Uterus (tissue), 4 donors: ENCODE measurements around the gene TBX2. TPM values are rescaled to one million over a fixed set of nuclear protein-coding genes. Genes with fewer than 3 reads are reported as not detected.

Source experiments
- DNase-seq, 2 donors: peaks; one replicate each; pipeline ENCODE4 v3.0.0-alpha.2; 2019 to 2020
- H3K27ac ChIP-seq, 2 donors: fragments of 200-600 bp; sonication (generic); 1 replicate in 1 of 2; 2 replicates in 1 of 2; pipeline ENCODE4 v1.5.1; 2016 to 2018
- H3K27me3 ChIP-seq, 2 donors: fragments of 200-600 bp; sonication (generic); one replicate each; pipeline ENCODE4 v1.5.1; 2018 to 2019; ENCODE audit warnings: control low read depth in 1 of 2
- H3K36me3 ChIP-seq, 2 donors: fragments of 200-600 bp; sonication (generic); one replicate each; pipeline ENCODE4 v1.5.1; 2019; ENCODE audit warnings: control low read depth in 1 of 2
- H3K4me1 ChIP-seq, 2 donors: fragments of 200-600 bp; sonication (generic); one replicate each; pipeline ENCODE4 v1.5.1; 2018 to 2019; ENCODE audit warnings: control low read depth in 1 of 2
- H3K4me3 ChIP-seq, 2 donors: fragments of 200-600 bp; sonication (generic); 1 replicate in 1 of 2; 2 replicates in 1 of 2; pipeline ENCODE4 v1.5.1; 2018 to 2019; ENCODE audit warnings: mild to moderate bottlenecking in 1 of 2
- H3K9me3 ChIP-seq, 2 donors: fragments of 200-600 bp; sonication (generic); one replicate each; pipeline ENCODE4 v1.5.1; 2019; ENCODE audit warnings: control low read depth in 1 of 2
- CTCF ChIP-seq, 4 experiments: fragments of 200-600 bp in 2 of 4; fragments of 450-650 bp in 2 of 4; sonication (generic) in 2 of 4; IDR thresholded peaks; one replicate each; pipeline ENCODE4 v1.5.1; 2016 to 2019; ENCODE audit warnings: antibody characterized with exemption in 4 of 4, mild to moderate bottlenecking in 2 of 4, moderate library complexity in 1 of 4
- POLR2A ChIP-seq, 2 donors: fragments of 450-650 bp; IDR thresholded peaks; one replicate each; pipeline ENCODE4 v1.6.1; 2016; ENCODE audit warnings: antibody characterized with exemption in 2 of 2, mild to moderate bottlenecking in 1 of 2, moderate library complexity in 1 of 2
- intact Hi-C: fragments of 100-400 bp; cut with DNase I; formaldehyde crosslinking; loops from one replicate; pipeline ENCODE4 v1.15.1; 2023; ENCODE audit warnings: low total_unique reads
- total RNA-seq, 4 donors: library from RNA; depleted of rRNA in 3 of 4; stranded (reverse); fragments of >200 nt in 3 of 4; gene quantifications; one replicate each; pipeline versions ENCODE4 v1.1.0 to v1.2.4, GENCODE V29; 2014 to 2023
- donor health status: DM: yes; HTN: yes; CAD: no.

TBX2 gene
- total RNA-seq, 4 donors from 2014 or later = 0.29 to 40.5 (median 27.4) TPM

DNA sequence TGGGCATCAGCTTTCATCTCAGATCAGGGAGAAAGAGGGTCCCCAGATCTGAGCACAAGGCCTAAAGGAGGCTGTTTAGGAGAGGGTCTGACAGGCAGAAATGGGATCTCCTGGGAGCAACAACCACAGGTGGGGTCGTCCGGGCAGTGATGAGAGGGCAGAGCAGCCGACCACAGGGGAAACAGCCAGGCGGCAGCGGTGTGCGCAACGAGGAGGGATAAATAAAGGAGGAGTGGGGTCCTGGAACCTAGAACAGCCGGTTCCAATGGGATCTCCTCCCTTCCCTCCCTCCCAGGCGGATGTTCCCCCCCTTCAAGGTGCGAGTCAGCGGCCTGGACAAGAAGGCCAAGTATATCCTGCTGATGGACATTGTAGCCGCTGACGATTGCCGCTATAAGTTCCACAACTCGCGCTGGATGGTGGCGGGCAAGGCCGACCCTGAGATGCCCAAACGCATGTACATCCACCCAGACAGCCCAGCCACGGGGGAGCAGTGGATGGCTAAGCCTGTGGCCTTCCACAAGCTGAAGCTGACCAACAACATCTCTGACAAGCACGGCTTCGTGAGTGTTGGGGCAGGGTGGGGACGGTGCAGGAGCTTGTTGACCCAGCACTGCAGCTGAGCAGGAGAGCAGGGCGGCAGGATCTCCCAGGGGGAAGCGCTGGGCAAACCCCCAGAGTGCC is 1.9 kb downstream of the TBX2 start:
- peaks cover 0 to 17% of the 10 kb centered on the region in 2 donors for H3K27me3 ChIP-seq
- H3K4me3 ChIP-seq = peak overlapping the region; percentile 41 to 45
- intact Hi-C loops = no loop called here
- H3K9me3 ChIP-seq = no peaks in the 10 kb centered on the region
- DNase-seq = peak in 1 of 2 donors; percentile 25
- TF ChIP-seq CTCF (IDR thresholded peaks at IDR 0.05) = no peak
- TF ChIP-seq POLR2A (IDR thresholded peaks at IDR 0.05) = no peak
- no peaks in the 10 kb centered on the region for H3K36me3 ChIP-seq
- peaks cover 0 to 7% of the 10 kb centered on the region in 2 donors for H3K4me1 ChIP-seq
- H3K27ac ChIP-seq = peak overlapping the region; percentile 83 to 91

GRCh38 chr17:61402073-61402541 is 2.5 kb downstream of the TBX2 start:
- peak overlapping the region; percentile 41 to 45 for H3K4me3 ChIP-seq
- peaks cover 0 to 14% of the 10 kb centered on the region in 2 donors for H3K27me3 ChIP-seq
- peaks cover 0 to 4% of the 10 kb centered on the region in 2 donors for H3K4me1 ChIP-seq
- H3K36me3 ChIP-seq = no peaks in the 10 kb centered on the region
- peak overlapping the region; percentile 83 to 91 for H3K27ac ChIP-seq
- TF ChIP-seq CTCF (IDR thresholded peaks at IDR 0.05) (no peak), POLR2A (IDR thresholded peaks at IDR 0.05) (no peak)
- no peaks in the 10 kb centered on the region for H3K9me3 ChIP-seq
- no peak for DNase-seq
- intact Hi-C loops = no loop called here

- H3K4me3 ChIP-seq = peak overlapping the region; percentile 7 to 28
- no peaks in the 10 kb centered on the region for H3K4me1 ChIP-seq
- TF ChIP-seq CTCF (IDR thresholded peaks at IDR 0.05) (no peak), POLR2A (IDR thresholded peaks at IDR 0.05) (no peak)
- H3K9me3 ChIP-seq = no peaks in the 10 kb centered on the region
- H3K27me3 ChIP-seq = peaks cover 0 to 7% of the 10 kb centered on the region in 2 donors
- H3K36me3 ChIP-seq = no peaks in the 10 kb centered on the region
- intact Hi-C loops = no loop called here
- DNase-seq = peak in 1 of 2 donors; percentile 15
- peak overlapping the region; percentile 83 to 91 for H3K27ac ChIP-seq
Observed at GRCh38 chr17:61402978-61403800, 3.5 kb downstream of the TBX2 start.

DNA sequence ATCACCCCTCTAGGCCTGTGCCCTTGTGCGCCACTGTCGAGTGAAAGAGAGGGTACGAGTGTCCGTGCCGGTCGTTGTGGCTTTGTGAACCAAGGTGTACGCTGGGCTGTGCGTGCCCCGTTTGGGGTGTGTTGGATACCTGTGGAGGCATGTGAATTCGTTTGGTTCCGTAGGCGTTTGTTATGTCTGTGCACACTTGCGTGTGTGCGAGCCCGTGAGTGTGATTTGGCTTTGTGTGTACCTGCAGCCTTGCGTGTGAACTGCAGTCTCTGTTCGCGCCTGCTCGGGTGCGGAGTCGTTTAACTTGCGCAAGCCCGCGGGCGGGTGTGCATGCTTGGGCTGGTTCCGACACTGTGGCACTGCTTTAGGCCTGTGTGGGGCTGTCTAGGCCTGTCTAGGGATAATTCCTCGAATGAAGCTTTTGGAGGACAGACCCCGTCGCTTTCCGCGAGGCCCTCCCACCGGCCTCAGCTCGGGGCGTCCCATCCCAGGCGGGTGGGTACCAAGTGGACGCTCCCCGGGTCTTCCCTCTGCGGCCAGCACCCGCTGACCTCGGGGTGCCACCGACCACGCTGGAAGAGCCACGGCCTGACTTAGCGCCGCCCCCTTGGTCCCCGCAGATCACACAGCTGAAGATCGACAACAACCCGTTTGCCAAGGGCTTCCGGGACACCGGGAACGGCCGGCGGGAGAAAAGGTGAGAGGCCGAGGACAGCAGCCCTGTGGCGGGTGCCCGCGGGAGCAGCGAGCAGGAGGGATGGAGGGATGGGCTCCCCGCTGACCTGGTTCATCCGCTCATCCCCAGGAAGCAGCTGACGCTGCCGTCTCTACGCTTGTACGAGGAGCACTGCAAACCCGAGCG is 4.4 kb downstream of the TBX2 start:
- Histone ChIP-seq H3K4me3 (peak overlapping the region; percentile 7 to 28), H3K27me3 (peaks cover 0 to 7% of the 10 kb centered on the region in 2 donors), H3K27ac (peak overlapping the region; percentile 83 to 91), H3K36me3 (no peaks in the 10 kb centered on the region), H3K4me1 (no peaks in the 10 kb centered on the region), H3K9me3 (no peaks in the 10 kb centered on the region)
- TF ChIP-seq POLR2A (IDR thresholded peaks at IDR 0.05) (no peak), CTCF (IDR thresholded peaks at IDR 0.05) (no peak)
- intact Hi-C loops = no loop called here
- DNase-seq = peak in 1 of 2 donors; percentile 16
